Measurements from ENCODE around the gene STKLD1. TPM values are rescaled to one million over a fixed set of nuclear protein-coding genes. Genes with fewer than 3 reads are reported as not detected.

STKLD1 gene
- total and polyA plus RNA-seq, 3 donors from 2014 or later = 8.4 to 33.1 (median 20.9) TPM

DNA sequence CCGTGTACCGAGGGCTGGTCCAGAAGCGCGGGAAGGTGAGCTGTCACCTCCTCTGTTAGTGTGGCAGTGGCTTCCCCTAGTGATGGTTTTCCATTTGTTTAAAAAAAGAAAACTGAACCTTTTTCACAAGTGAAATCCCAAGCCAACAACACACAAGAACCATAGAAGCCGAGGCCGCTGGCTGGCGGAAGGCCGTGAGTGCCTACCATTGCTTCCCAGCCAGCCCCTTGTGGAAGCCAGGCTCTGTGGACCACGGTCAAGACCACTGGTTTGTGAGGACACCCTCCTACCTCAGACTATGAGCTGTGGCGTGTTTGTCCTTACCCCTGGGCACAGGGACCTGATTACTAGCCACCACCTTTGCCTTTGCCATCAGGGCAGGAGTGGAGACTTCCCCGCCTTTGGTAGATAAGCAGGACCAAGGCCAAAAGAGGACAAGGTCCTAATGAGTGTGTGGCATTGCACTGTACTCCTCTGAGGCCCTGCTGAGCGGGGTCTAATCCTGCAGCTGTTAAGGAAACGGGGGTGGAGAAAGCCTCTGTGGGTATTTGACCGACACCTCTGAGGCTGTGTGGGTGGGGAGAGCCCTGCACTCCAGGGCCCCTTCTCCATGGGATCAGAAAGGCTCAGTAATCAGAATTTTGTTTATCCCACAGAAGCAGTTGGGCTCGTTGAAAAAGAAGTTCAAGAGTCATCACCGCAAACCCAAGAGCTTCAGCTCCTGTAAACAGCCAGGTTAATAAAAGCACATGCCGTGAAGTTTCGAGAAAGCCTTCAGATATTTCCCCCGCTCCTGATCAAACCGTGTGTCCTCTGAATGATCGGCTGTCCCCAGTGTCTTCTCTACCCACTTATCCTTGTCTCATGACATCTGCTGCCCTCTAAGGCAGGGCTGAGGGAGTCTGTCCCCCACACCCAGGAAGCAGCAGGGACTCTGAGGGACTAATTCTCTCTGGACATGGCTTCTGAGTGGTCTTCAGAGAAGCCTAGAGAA lies 15.5 kb upstream of the STKLD1 start:
- DNase-seq = no peak
- H3K4me1 ChIP-seq = peaks cover 13% of the 10 kb centered on the region
- no peak overlapping the region for H3K4me3 ChIP-seq
- 77 to 84% methylated on average over 19 to 21 of the region's 21 CpGs for WGBS, 2 donors
- no peaks in the 10 kb centered on the region for H3K36me3 ChIP-seq (ENCODE audit: low read depth, missing control alignments)
- no peaks in the 10 kb centered on the region for H3K9me3 ChIP-seq
- H3K27me3 ChIP-seq = no peaks in the 10 kb centered on the region
- no peak overlapping the region for H3K27ac ChIP-seq
- intact Hi-C loops (cut with DNase I; ENCODE audit: low total_unique reads) = no loop called here
- TF ChIP-seq, protein P1, sequence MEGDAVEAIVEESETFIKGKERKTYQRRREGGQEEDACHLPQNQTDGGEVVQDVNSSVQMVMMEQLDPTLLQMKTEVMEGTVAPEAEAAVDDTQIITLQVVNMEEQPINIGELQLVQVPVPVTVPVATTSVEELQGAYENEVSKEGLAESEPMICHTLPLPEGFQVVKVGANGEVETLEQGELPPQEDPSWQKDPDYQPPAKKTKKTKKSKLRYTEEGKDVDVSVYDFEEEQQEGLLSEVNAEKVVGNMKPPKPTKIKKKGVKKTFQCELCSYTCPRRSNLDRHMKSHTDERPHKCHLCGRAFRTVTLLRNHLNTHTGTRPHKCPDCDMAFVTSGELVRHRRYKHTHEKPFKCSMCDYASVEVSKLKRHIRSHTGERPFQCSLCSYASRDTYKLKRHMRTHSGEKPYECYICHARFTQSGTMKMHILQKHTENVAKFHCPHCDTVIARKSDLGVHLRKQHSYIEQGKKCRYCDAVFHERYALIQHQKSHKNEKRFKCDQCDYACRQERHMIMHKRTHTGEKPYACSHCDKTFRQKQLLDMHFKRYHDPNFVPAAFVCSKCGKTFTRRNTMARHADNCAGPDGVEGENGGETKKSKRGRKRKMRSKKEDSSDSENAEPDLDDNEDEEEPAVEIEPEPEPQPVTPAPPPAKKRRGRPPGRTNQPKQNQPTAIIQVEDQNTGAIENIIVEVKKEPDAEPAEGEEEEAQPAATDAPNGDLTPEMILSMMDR (IDR thresholded peaks at IDR 0.05) = no peak
- TF ChIP-seq POLR2A (IDR thresholded peaks at IDR 0.05) = no peak

- intact Hi-C loops (cut with DNase I; ENCODE audit: low total_unique reads) = no loop called here
- DNase-seq = no peak
- H3K4me1 ChIP-seq = peaks cover 13% of the 10 kb centered on the region
- H3K9me3 ChIP-seq = no peaks in the 10 kb centered on the region
- WGBS, 2 donors = 71 to 74% methylated on average over 13 of the region's 13 CpGs
- H3K27ac ChIP-seq = no peak overlapping the region
- H3K27me3 ChIP-seq = no peaks in the 10 kb centered on the region
- TF ChIP-seq, protein P1 (IDR thresholded peaks at IDR 0.05) = no peak
- TF ChIP-seq POLR2A (IDR thresholded peaks at IDR 0.05) = no peak
- H3K4me3 ChIP-seq = no peak overlapping the region
- H3K36me3 ChIP-seq (ENCODE audit: low read depth, missing control alignments) = no peaks in the 10 kb centered on the region
These were observed 14.6 kb upstream of the STKLD1 start for GRCh38 chr9:133361507-133362092.

GRCh38 chr9:133362359-133363044 lies 13.7 kb upstream of the STKLD1 start:
- no peaks in the 10 kb centered on the region for H3K27me3 ChIP-seq
- intact Hi-C loops (cut with DNase I; ENCODE audit: low total_unique reads) = no loop called here
- 87 to 90% methylated on average over 12 to 15 of the region's 15 CpGs for WGBS, 2 donors
- TF ChIP-seq, protein P1 (IDR thresholded peaks at IDR 0.05) = no peak
- TF ChIP-seq POLR2A (IDR thresholded peaks at IDR 0.05) = no peak
- no peak for DNase-seq
- H3K4me3 ChIP-seq = no peak overlapping the region
- H3K4me1 ChIP-seq = peaks cover 5% of the 10 kb centered on the region
- H3K9me3 ChIP-seq = no peaks in the 10 kb centered on the region
- no peaks in the 10 kb centered on the region for H3K36me3 ChIP-seq (ENCODE audit: low read depth, missing control alignments)
- no peak overlapping the region for H3K27ac ChIP-seq

GRCh38 chr9:133366435-133366834 lies 9.7 kb upstream of the STKLD1 start:
- no peaks in the 10 kb centered on the region for H3K36me3 ChIP-seq (ENCODE audit: low read depth, missing control alignments)
- TF ChIP-seq, protein P1 (IDR thresholded peaks at IDR 0.05) = no peak
- no peak for TF ChIP-seq POLR2A (IDR thresholded peaks at IDR 0.05)
- no peak for DNase-seq

More at GRCh38 chr9:133366435-133366834, 9.7 kb upstream of the STKLD1 start:
- intact Hi-C loops (cut with DNase I; ENCODE audit: low total_unique reads) = no loop called here
- H3K4me3 ChIP-seq = no peak overlapping the region
- H3K4me1 ChIP-seq = peaks cover 6% of the 10 kb centered on the region
- no peaks in the 10 kb centered on the region for H3K27me3 ChIP-seq
- no peak overlapping the region for H3K27ac ChIP-seq
- 86 to 92% methylated on average over 11 of the region's 11 CpGs for WGBS, 2 donors
- no peaks in the 10 kb centered on the region for H3K9me3 ChIP-seq
